Measurements from ENCODE around the gene ARHGEF28.

The ARHGEF28 gene

GRCh38 chr5:73625944-73626811 lies at the start of gene ARHGEF28:
ARHGEF28 (plus strand) TSS chr5:73626196; CDS start chr5:73684852, 58,656 bp downstream.
- peak within 1 kb of the TSS; percentile 69 for H3K4me3 ChIP-seq (ENCODE audit: low read length)
- TF ChIP-seq ZNF274 (IDR thresholded peaks at IDR 0.05; ENCODE audit: low read depth, low read length) = no peak

- TF ChIP-seq ZNF274 (IDR thresholded peaks at IDR 0.05; ENCODE audit: low read depth, low read length) = no peak
- H3K4me3 ChIP-seq (ENCODE audit: low read length) = no peak overlapping the region
Observed at GRCh38 chr5:73582285-73583145, 43.5 kb upstream of the ARHGEF28 start.

GRCh38 chr5:73587923-73588322 lies 38.1 kb upstream of the ARHGEF28 start:
- H3K4me3 ChIP-seq (ENCODE audit: low read length) = no peak overlapping the region
- TF ChIP-seq ZNF274 (IDR thresholded peaks at IDR 0.05; ENCODE audit: low read depth, low read length) = no peak

- no peak for TF ChIP-seq ZNF274 (IDR thresholded peaks at IDR 0.05; ENCODE audit: low read depth, low read length)
Observed at GRCh38 chr5:73591102-73591695, 34.8 kb upstream of the ARHGEF28 start.

GRCh38 chr5:73591698-73592501 lies 34.1 kb upstream of the ARHGEF28 start:
- no peak overlapping the region for H3K4me3 ChIP-seq (ENCODE audit: low read length)
- no peak for TF ChIP-seq ZNF274 (IDR thresholded peaks at IDR 0.05; ENCODE audit: low read depth, low read length)

More at GRCh38 chr5:73591102-73591695, 34.8 kb upstream of the ARHGEF28 start:
- H3K4me3 ChIP-seq (ENCODE audit: low read length) = no peak overlapping the region

GRCh38 chr5:73592551-73592950 lies 33.4 kb upstream of the ARHGEF28 start:
- no peak for TF ChIP-seq ZNF274 (IDR thresholded peaks at IDR 0.05; ENCODE audit: low read depth, low read length)
- H3K4me3 ChIP-seq (ENCODE audit: low read length) = no peak overlapping the region

- TF ChIP-seq ZNF274 (IDR thresholded peaks at IDR 0.05; ENCODE audit: low read depth, low read length) = no peak
Observed at GRCh38 chr5:73596705-73597328, 29.2 kb upstream of the ARHGEF28 start.

GRCh38 chr5:73599380-73599779 lies 26.6 kb upstream of the ARHGEF28 start:
- TF ChIP-seq ZNF274 (IDR thresholded peaks at IDR 0.05; ENCODE audit: low read depth, low read length) = no peak
- H3K4me3 ChIP-seq (ENCODE audit: low read length) = no peak overlapping the region

More at GRCh38 chr5:73596705-73597328, 29.2 kb upstream of the ARHGEF28 start:
- H3K4me3 ChIP-seq (ENCODE audit: low read length) = no peak overlapping the region

GRCh38 chr5:73603998-73604397 lies 22.0 kb upstream of the ARHGEF28 start:
- H3K4me3 ChIP-seq (ENCODE audit: low read length) = no peak overlapping the region
- no peak for TF ChIP-seq ZNF274 (IDR thresholded peaks at IDR 0.05; ENCODE audit: low read depth, low read length)

- TF ChIP-seq ZNF274 (IDR thresholded peaks at IDR 0.05; ENCODE audit: low read depth, low read length) = no peak
Observed at GRCh38 chr5:73605223-73606087, 20.5 kb upstream of the ARHGEF28 start.

GRCh38 chr5:73606206-73606753 lies 19.7 kb upstream of the ARHGEF28 start:
- TF ChIP-seq ZNF274 (IDR thresholded peaks at IDR 0.05; ENCODE audit: low read depth, low read length) = no peak
- H3K4me3 ChIP-seq (ENCODE audit: low read length) = no peak overlapping the region

More at GRCh38 chr5:73605223-73606087, 20.5 kb upstream of the ARHGEF28 start:
- H3K4me3 ChIP-seq (ENCODE audit: low read length) = no peak overlapping the region

GRCh38 chr5:73607228-73607627 lies 18.8 kb upstream of the ARHGEF28 start:
- TF ChIP-seq ZNF274 (IDR thresholded peaks at IDR 0.05; ENCODE audit: low read depth, low read length) = no peak
- H3K4me3 ChIP-seq (ENCODE audit: low read length) = no peak overlapping the region

Data from GM08714 (cell line).